GM12878 (cell line): ENCODE data around the gene BEST2. TPM values are rescaled to one million over a fixed set of nuclear protein-coding genes. Genes with fewer than 3 reads are reported as not detected.
A peak's percentile ranks its signal among the peaks of the same experiment; 100 is the strongest.

Experiments
- EP300 ChIP-seq, 2 experiments: fragments of 150-350 bp in 1 of 2; IDR thresholded peaks; 2 replicates each; pipeline ENCODE4 v1.6.1; 2011 to 2012; ENCODE audit warnings: low read depth in 2 of 2, low read length in 2 of 2, borderline replicate concordance in 1 of 2, improper control_type of control experiment in 1 of 2, inconsistent platforms in 1 of 2; ENCODE audit not compliant: control insufficient read depth in 1 of 2
- IKZF2 ChIP-seq, 2 experiments: fragments of 450-650 bp; IDR thresholded peaks; 2 replicates each; pipeline ENCODE4 v1.6.1; 2017; ENCODE audit warnings: mild to moderate bottlenecking in 2 of 2, moderate library complexity in 2 of 2
- NFYA ChIP-seq: IDR thresholded peaks from 2 replicates; pipeline ENCODE4 v1.6.1; 2011; ENCODE audit warnings: low read depth, mild to moderate bottlenecking, low read length, improper control_type of control experiment, borderline replicate concordance
- POLR2A ChIP-seq: IDR thresholded peaks from 2 replicates; pipeline ENCODE4 v1.6.1; 2011; ENCODE audit warnings: low read depth, mild to moderate bottlenecking, low read length
- ZNF207 ChIP-seq: fragments of 450-650 bp; IDR thresholded peaks from 2 replicates; pipeline ENCODE4 v1.6.1; 2014; ENCODE audit warnings: antibody characterized with exemption, mild to moderate bottlenecking, borderline replicate concordance
- ZNF217 ChIP-seq: fragments of 450-650 bp; IDR thresholded peaks from 2 replicates; pipeline ENCODE4 v1.6.1; 2017; ENCODE audit warnings: antibody characterized with exemption, mild to moderate bottlenecking
- ZSCAN29 ChIP-seq: fragments of 450-650 bp; IDR thresholded peaks from 2 replicates; pipeline ENCODE4 v1.6.1; 2017; ENCODE audit warnings: mild to moderate bottlenecking, moderate library complexity
- polyA plus RNA-seq, 11 experiments: library from polyadenylated mRNA; depleted of rRNA in 4 of 11; unstranded in 6 of 11; stranded (reverse) in 5 of 11; fragments of >200 nt; fragmentation: Nextera tagmentation in 4 of 11; fragmentation: Illumina TruSeq in 1 of 11; extraction: Ambion mirVana in 4 of 11; extraction: Trizol in 1 of 11; gene quantifications; 1 replicate in 1 of 11; 2 replicates in 10 of 11; pipeline versions ENCODE4 v1.2.1 to v1.2.3, GENCODE V29; 2011 to 2016; ENCODE audit warnings: inconsistent platforms in 2 of 11, missing spikeins in 2 of 11, low read depth in 1 of 11
- total RNA-seq, 4 experiments: library from RNA; depleted of rRNA in 3 of 4; stranded (reverse); fragments of >200 nt in 3 of 4; fragmentation: Illumina TruSeq in 1 of 4; extraction: Trizol in 1 of 4; gene quantifications; 2 replicates each; pipeline versions ENCODE4 v1.2.1 to v1.2.3, GENCODE V29; 2013 to 2021
- TF ChIP-seq, protein P1 (sequence below): fragments of 450-650 bp; IDR thresholded peaks from 2 replicates; pipeline ENCODE4 v1.6.1; 2017; ENCODE audit warnings: mild to moderate bottlenecking, moderate library complexity
- TF ChIP-seq, protein P2 (sequence below): fragments of 450-650 bp; IDR thresholded peaks from 2 replicates; pipeline ENCODE4 v1.6.1; 2017; ENCODE audit warnings: mild to moderate bottlenecking, low read depth, inconsistent platforms; ENCODE audit not compliant: poor library complexity, severe bottlenecking
- TF ChIP-seq, protein P3 (sequence below): fragments of 450-650 bp; IDR thresholded peaks from 2 replicates; pipeline ENCODE4 v1.6.1; 2018; ENCODE audit warnings: borderline replicate concordance, mild to moderate bottlenecking; ENCODE audit not compliant: partially characterized antibody

BEST2 gene
- total and polyA plus RNA-seq, 10 of the 15 experiments (the other 5 are each of a cell fraction or from before 2014, with no cell fraction given): not detected

DNA sequence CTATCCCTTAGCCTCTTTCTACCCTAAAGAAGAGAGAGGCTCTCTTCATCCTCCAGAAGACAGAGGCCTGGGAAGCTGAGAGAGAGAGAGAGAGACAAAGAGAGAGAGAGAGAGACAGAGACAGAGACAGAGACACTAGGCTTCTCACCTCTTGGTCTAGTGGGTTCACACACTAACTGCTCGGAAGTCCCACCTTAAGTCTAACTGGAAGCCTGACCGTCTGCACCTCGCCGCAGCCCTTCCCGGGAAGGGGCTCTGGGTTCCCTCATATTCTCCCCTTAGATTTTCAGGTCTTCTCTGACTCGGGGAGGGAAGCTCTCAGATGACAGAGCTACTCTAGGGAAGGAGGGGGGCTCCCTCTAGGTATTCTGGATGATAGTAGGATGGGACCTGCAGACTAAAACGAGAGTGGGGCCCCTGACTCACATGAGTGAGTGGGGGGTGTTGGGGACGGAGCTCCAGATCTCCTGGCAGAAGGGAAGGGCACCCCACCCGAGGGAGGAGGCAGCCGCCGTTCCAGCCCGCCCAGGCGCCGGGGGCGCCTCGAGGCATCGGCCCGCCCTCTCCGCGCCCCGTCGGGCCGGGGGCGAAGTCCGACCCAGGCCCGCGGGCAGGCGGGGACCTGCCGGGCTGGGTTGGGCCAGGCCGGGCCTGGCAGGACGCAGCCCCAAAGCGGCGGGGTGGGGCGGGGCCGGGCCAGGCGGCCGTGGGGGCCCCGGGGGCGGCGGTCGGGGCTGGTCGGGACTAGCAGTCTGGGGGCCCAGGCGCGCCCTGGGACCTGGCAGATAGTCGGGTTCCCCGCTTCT is 37.7 kb downstream of the BEST2 start (continued):
- TF ChIP-seq, protein P1, sequence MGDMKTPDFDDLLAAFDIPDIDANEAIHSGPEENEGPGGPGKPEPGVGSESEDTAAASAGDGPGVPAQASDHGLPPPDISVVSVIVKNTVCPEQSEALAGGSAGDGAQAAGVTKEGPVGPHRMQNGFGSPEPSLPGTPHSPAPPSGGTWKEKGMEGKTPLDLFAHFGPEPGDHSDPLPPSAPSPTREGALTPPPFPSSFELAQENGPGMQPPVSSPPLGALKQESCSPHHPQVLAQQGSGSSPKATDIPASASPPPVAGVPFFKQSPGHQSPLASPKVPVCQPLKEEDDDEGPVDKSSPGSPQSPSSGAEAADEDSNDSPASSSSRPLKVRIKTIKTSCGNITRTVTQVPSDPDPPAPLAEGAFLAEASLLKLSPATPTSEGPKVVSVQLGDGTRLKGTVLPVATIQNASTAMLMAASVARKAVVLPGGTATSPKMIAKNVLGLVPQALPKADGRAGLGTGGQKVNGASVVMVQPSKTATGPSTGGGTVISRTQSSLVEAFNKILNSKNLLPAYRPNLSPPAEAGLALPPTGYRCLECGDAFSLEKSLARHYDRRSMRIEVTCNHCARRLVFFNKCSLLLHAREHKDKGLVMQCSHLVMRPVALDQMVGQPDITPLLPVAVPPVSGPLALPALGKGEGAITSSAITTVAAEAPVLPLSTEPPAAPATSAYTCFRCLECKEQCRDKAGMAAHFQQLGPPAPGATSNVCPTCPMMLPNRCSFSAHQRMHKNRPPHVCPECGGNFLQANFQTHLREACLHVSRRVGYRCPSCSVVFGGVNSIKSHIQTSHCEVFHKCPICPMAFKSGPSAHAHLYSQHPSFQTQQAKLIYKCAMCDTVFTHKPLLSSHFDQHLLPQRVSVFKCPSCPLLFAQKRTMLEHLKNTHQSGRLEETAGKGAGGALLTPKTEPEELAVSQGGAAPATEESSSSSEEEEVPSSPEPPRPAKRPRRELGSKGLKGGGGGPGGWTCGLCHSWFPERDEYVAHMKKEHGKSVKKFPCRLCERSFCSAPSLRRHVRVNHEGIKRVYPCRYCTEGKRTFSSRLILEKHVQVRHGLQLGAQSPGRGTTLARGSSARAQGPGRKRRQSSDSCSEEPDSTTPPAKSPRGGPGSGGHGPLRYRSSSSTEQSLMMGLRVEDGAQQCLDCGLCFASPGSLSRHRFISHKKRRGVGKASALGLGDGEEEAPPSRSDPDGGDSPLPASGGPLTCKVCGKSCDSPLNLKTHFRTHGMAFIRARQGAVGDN: peak; percentile 28; the same call in 1 of the 2 replicates
- TF ChIP-seq, protein P2, sequence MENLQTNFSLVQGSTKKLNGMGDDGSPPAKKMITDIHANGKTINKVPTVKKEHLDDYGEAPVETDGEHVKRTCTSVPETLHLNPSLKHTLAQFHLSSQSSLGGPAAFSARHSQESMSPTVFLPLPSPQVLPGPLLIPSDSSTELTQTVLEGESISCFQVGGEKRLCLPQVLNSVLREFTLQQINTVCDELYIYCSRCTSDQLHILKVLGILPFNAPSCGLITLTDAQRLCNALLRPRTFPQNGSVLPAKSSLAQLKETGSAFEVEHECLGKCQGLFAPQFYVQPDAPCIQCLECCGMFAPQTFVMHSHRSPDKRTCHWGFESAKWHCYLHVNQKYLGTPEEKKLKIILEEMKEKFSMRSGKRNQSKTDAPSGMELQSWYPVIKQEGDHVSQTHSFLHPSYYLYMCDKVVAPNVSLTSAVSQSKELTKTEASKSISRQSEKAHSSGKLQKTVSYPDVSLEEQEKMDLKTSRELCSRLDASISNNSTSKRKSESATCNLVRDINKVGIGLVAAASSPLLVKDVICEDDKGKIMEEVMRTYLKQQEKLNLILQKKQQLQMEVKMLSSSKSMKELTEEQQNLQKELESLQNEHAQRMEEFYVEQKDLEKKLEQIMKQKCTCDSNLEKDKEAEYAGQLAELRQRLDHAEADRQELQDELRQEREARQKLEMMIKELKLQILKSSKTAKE: peak; percentile 70
- TF ChIP-seq ZNF217 (peak; percentile 71; the same call in 1 of the 2 replicates), NFYA (no peak), POLR2A (peak; percentile 75), EP300 (IDR thresholded peaks at IDR 0.05; ENCODE audit: borderline replicate concordance in 1 of 2, control insufficient read depth in 1 of 2, low read depth in 2 of 2, low read length in 2 of 2) (no peak), IKZF2 (IDR thresholded peaks at IDR 0.05) (peak in 1 of 2 experiments; percentile 9; a peak in 1 of 4 replicates), ZNF207 (0 out of 2 replicates have a peak, but pooled peaks have one; percentile 58), ZSCAN29 (no peak)
- TF ChIP-seq, protein P3, sequence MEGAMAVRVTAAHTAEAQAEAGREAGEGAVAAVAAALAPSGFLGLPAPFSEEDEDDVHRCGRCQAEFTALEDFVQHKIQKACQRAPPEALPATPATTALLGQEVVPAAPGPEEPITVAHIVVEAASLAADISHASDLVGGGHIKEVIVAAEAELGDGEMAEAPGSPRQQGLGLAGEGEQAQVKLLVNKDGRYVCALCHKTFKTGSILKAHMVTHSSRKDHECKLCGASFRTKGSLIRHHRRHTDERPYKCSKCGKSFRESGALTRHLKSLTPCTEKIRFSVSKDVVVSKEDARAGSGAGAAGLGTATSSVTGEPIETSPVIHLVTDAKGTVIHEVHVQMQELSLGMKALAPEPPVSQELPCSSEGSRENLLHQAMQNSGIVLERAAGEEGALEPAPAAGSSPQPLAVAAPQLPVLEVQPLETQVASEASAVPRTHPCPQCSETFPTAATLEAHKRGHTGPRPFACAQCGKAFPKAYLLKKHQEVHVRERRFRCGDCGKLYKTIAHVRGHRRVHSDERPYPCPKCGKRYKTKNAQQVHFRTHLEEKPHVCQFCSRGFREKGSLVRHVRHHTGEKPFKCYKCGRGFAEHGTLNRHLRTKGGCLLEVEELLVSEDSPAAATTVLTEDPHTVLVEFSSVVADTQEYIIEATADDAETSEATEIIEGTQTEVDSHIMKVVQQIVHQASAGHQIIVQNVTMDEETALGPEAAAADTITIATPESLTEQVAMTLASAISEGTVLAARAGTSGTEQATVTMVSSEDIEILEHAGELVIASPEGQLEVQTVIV: no peak
